Gastrocnemius medialis (tissue), 4 donors: ENCODE data around the gene BLVRB.

Experiments
- POLR2A ChIP-seq, 2 donors: fragments of 450-650 bp; IDR thresholded peaks; one replicate each; pipeline ENCODE4 v1.6.1; 2017; ENCODE audit warnings: antibody characterized with exemption in 2 of 2, mild to moderate bottlenecking in 2 of 2, moderate library complexity in 2 of 2
- TF ChIP-seq, protein P1 (sequence below), 5 experiments: fragments of 450-650 bp in 3 of 5; fragments of 200-600 bp in 2 of 5; sonication (generic) in 2 of 5; IDR thresholded peaks in 4 of 5; conservative IDR thresholded peaks in 1 of 5; 1 replicate in 4 of 5; 2 replicates in 1 of 5; pipeline ENCODE4 v1.5.1; 2016 to 2019; ENCODE audit warnings: antibody characterized with exemption in 5 of 5, mild to moderate bottlenecking in 3 of 5, moderate library complexity in 3 of 5

DNA sequence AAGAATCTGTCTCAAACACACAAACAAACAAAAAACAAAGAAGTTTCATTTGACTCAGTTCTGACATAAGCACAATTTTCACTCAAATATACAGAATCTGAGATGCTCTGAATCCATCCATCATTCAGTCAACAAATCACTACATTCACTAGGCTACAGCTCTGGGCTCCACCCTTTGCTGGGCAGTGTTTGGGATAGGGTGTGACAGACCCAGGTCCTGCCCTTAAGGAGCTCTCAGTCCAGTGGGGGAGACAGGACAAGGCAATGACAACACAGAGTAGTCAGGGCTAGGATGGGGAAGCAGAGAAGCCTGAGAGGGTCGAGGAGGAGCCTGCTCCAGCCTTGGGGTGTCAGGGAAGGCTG is 46.5 kb upstream of the BLVRB start:
- TF ChIP-seq, protein P1, sequence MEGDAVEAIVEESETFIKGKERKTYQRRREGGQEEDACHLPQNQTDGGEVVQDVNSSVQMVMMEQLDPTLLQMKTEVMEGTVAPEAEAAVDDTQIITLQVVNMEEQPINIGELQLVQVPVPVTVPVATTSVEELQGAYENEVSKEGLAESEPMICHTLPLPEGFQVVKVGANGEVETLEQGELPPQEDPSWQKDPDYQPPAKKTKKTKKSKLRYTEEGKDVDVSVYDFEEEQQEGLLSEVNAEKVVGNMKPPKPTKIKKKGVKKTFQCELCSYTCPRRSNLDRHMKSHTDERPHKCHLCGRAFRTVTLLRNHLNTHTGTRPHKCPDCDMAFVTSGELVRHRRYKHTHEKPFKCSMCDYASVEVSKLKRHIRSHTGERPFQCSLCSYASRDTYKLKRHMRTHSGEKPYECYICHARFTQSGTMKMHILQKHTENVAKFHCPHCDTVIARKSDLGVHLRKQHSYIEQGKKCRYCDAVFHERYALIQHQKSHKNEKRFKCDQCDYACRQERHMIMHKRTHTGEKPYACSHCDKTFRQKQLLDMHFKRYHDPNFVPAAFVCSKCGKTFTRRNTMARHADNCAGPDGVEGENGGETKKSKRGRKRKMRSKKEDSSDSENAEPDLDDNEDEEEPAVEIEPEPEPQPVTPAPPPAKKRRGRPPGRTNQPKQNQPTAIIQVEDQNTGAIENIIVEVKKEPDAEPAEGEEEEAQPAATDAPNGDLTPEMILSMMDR (IDR thresholded peaks at IDR 0.05 in 4 of 5, conservative IDR thresholded peaks at IDR 0.05 in 1 of 5), result no peak
- no peak for TF ChIP-seq POLR2A (IDR thresholded peaks at IDR 0.05)
